M059J (cell line): Measurements from ENCODE around the gene SPC25. TPM values are rescaled to one million over a fixed set of nuclear protein-coding genes. Genes with fewer than 3 reads are reported as not detected.

Experiments used
- DNase-seq: peaks from one replicate; pipeline ENCODE4 v3.0.0-alpha.2; 2012; ENCODE audit warnings: low read depth
- total RNA-seq: library from RNA; depleted of rRNA; stranded (reverse); fragments of >200 nt; shearing (Covaris generic); gene quantifications from 2 replicates; pipeline ENCODE4 v1.2.3, GENCODE V29; 2014; rRNA removed

SPC25 gene
- total RNA-seq, 1 experiment from 2014 or later = 27.3 TPM

- DNase-seq = no peak
Measured at GRCh38 chr2:168843253-168843652, 47.0 kb downstream of the SPC25 start.

DNA sequence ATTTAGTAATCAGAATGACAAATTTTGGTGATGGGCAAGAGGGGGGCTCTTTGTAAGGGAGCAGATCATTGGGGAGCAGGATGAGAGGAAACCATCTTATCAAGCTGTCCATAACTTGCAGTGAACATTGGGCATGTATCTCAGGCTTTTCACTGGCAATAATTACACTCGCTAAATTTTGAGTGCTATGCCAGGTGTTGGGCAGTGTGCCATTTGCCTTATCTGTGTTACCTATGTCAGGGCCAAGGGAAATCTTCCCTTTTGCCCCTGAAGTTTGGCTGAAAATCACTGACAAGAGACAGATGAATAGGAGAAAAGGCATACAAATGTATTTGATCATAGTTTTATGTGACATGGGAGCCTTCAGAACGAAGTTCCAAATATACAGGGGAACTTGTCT lies 48.8 kb downstream of the SPC25 start:
- DNase-seq = no peak

- DNase-seq = no peak
Measured at GRCh38 chr2:168835969-168836368, 54.3 kb downstream of the SPC25 start.

- DNase-seq = no peak
Measured at GRCh38 chr2:168831662-168832061, 58.6 kb downstream of the SPC25 start.

GRCh38 chr2:168830958-168831357 lies 59.3 kb downstream of the SPC25 start:
- no peak for DNase-seq

DNA sequence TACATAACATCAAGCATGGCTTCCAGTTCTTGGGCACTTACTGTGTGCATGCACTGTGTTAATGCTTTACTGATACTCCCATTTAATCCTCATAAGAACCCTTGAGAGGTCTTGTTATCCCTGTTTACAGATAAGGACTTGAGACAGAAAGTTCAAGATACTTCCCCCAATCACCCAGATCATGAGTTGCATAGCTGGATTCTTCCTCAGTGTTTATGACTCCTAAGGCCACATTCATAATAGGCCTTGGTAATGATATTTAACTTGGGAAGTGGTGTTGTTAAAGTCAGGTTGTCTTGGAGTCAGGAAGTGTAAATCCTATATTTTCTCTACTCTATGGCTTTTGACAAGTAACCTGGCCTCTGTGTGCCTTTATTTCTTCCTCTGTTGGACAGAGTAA lies 65.1 kb downstream of the SPC25 start:
- no peak for DNase-seq

GRCh38 chr2:168821992-168822391 lies 68.2 kb downstream of the SPC25 start:
- DNase-seq = no peak

DNA sequence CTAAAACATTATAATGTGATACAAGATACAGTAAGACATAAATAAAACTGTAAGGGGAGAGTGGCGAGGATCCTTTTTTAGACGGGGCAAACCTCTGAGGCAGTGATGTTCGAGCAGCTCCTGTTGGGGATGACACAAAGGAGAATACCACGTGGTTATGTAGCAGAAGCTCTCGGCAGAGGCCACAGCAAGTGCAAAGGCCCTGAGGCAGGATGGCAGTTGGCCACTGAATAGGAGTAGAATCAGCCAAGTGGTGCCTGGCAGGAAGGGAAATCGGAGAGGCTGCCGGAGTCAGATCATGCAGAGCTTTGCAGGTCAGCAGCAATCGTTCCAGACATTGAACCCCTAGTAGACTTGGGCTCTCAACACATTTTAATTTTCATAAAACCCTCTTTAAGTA lies 68.7 kb downstream of the SPC25 start:
- DNase-seq = no peak

Other genes starting within 250 kb of the SPC25 start
- 0.22 TPM in 1 of 2 replicates, not detected in the other for gene NOSTRIN, start 87.8 kb downstream of the SPC25 start, total RNA-seq
- gene G6PC2, start 10.9 kb upstream of the SPC25 start, total RNA-seq = not detected in 2 replicates
- 0.02 TPM in 2 replicates for gene ABCB11, start 140.9 kb upstream of the SPC25 start, total RNA-seq
- gene DHRS9, start 179.1 kb upstream of the SPC25 start, total RNA-seq = not detected in 2 replicates